K562 (cell line): ENCODE results near the gene PAQR7.

ENCODE experiments used
- CEBPB ChIP-seq: fragments of 450-650 bp; IDR thresholded peaks from 2 replicates; pipeline ENCODE4 v1.6.1; 2016; ENCODE audit warnings: missing genetic modification characterization, missing compliant biosample characterization
- CREM ChIP-seq: IDR thresholded peaks from 2 replicates; pipeline ENCODE4 v1.6.1; 2014; ENCODE audit warnings: antibody characterized with exemption, low read depth
- CTCF ChIP-seq, 3 experiments: IDR thresholded peaks in 2 of 3; conservative IDR thresholded peaks in 1 of 3; 2 replicates each; pipeline ENCODE4 v1.5.1; 2011 to 2012; ENCODE audit warnings: low read length in 3 of 3, mild to moderate bottlenecking in 3 of 3, control low read depth in 2 of 3, improper control_type of control experiment in 1 of 3, inconsistent platforms in 1 of 3, low read depth in 1 of 3, mixed read lengths in 1 of 3, moderate library complexity in 1 of 3; ENCODE audit not compliant: insufficient read depth in 2 of 3
- HOMEZ ChIP-seq: fragments of 250-450 bp; sonication (Bioruptor Pico); IDR thresholded peaks from 2 replicates; pipeline ENCODE4 v1.4.0; 2020; ENCODE audit warnings: mild to moderate bottlenecking, moderate library complexity
- IRF2 ChIP-seq: sonication (generic); formaldehyde crosslinking; IDR thresholded peaks from 2 replicates; pipeline ENCODE4 v1.8.1; 2022; ENCODE audit warnings: mild to moderate bottlenecking, missing genetic modification reagents
- JUND ChIP-seq, 2 experiments: IDR thresholded peaks; 2 replicates in 1 of 2; 3 replicates in 1 of 2; pipeline ENCODE4 v1.6.1; 2011; ENCODE audit warnings: borderline replicate concordance in 2 of 2, low read depth in 2 of 2, low read length in 2 of 2, improper control_type of control experiment in 1 of 2, missing biosample characterization in 1 of 2, missing genetic modification characterization in 1 of 2, missing genetic modification reagents in 1 of 2
- MXI1 ChIP-seq: IDR thresholded peaks from 2 replicates; pipeline ENCODE4 v1.6.1; 2011; ENCODE audit warnings: low read depth, mild to moderate bottlenecking, improper control_type of control experiment, low read length
- RNF2 ChIP-seq: sonication (generic); IDR thresholded peaks from 2 replicates; pipeline ENCODE4 v1.6.1; 2016
- TCF7L2 ChIP-seq: fragments of 150-350 bp; IDR thresholded peaks from 2 replicates; pipeline ENCODE4 v1.6.1; 2016; ENCODE audit warnings: low read depth, mild to moderate bottlenecking, low read length, moderate library complexity
- TFAM ChIP-seq: fragments of 250-450 bp; sonication (Bioruptor Pico); conservative IDR thresholded peaks from 2 replicates; pipeline ENCODE4 v1.5.0; 2021; ENCODE audit warnings: mild to moderate bottlenecking, moderate library complexity
- ZC3H11A ChIP-seq: IDR thresholded peaks from 2 replicates; pipeline ENCODE4 v1.6.1; 2012; ENCODE audit warnings: low read depth, low read length, improper control_type of control experiment
- ZNF133 ChIP-seq: fragments of 250-450 bp; sonication (Bioruptor Pico); IDR thresholded peaks from 2 replicates; pipeline ENCODE4 v1.4.0; 2020; ENCODE audit warnings: mild to moderate bottlenecking
- ZSCAN29 ChIP-seq: fragments of 450-650 bp; IDR thresholded peaks from 2 replicates; pipeline ENCODE4 v1.6.1; 2017

GRCh38 chr1:25918615-25919014 is 43.1 kb upstream of the PAQR7 start:
- TF ChIP-seq IRF2 (CRISPR knock-in tag) (no peak), MXI1 (no peak), ZSCAN29 (no peak), TCF7L2 (no peak), CTCF (IDR thresholded peaks at IDR 0.05 in 2 of 3, conservative IDR thresholded peaks at IDR 0.05 in 1 of 3; ENCODE audit: insufficient read depth in 2 of 3, low read depth in 1 of 3, low read length in 3 of 3) (no peak), TFAM (no peak), ZNF133 (CRISPR knock-in tag) (no peak), CEBPB (tag) (no peak), JUND (IDR thresholded peaks at IDR 0.05; ENCODE audit: borderline replicate concordance, low read depth, low read length) (no peak), JUND (tag; IDR thresholded peaks at IDR 0.05; ENCODE audit: borderline replicate concordance, low read depth, low read length) (no peak), HOMEZ (CRISPR knock-in tag) (no peak), RNF2 (no peak), CREM (no peak), ZC3H11A (no peak)
